Hepatocyte (in vitro differentiated cells): Measurements from ENCODE around the gene DHRS4.

Experiments used
- EZH2phosphoT487 ChIP-seq: fragments of 200-600 bp; sonication (generic); IDR thresholded peaks from one replicate; pipeline ENCODE4 v1.6.1; 2018; ENCODE audit warnings: antibody characterized with exemption, mild to moderate bottlenecking, low read depth, moderate library complexity; ENCODE audit not compliant: unreplicated experiment, severe bottlenecking
- TF ChIP-seq, protein P1 (sequence below): fragments of 200-600 bp; sonication (generic); IDR thresholded peaks from 2 replicates; pipeline ENCODE4 v1.5.1; 2016; ENCODE audit warnings: antibody characterized with exemption, mild to moderate bottlenecking; ENCODE audit not compliant: poor library complexity

- TF ChIP-seq, protein P1, sequence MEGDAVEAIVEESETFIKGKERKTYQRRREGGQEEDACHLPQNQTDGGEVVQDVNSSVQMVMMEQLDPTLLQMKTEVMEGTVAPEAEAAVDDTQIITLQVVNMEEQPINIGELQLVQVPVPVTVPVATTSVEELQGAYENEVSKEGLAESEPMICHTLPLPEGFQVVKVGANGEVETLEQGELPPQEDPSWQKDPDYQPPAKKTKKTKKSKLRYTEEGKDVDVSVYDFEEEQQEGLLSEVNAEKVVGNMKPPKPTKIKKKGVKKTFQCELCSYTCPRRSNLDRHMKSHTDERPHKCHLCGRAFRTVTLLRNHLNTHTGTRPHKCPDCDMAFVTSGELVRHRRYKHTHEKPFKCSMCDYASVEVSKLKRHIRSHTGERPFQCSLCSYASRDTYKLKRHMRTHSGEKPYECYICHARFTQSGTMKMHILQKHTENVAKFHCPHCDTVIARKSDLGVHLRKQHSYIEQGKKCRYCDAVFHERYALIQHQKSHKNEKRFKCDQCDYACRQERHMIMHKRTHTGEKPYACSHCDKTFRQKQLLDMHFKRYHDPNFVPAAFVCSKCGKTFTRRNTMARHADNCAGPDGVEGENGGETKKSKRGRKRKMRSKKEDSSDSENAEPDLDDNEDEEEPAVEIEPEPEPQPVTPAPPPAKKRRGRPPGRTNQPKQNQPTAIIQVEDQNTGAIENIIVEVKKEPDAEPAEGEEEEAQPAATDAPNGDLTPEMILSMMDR = no peak
- no peak for TF ChIP-seq EZH2phosphoT487
Measured at GRCh38 chr14:23933742-23934128, 19.8 kb upstream of the DHRS4 start.
